OCI-LY7 (cell line): Measurements from ENCODE around the gene MT1E. TPM values are rescaled to one million over a fixed set of nuclear protein-coding genes. Genes with fewer than 3 reads are reported as not detected.
A peak's percentile ranks its signal among the peaks of the same experiment; 100 is the strongest.

ENCODE experiments used
- BruUV-seq: library from RNA; stranded (reverse); fragments of 400-500 nt; replicated peaks from 2 replicates; lab custom pipeline; 2021; lab: Mats Ljungman, UMichigan
- CTCF ChIA-PET: fragments of 300-600 bp; sonication (Branson Sonifier 250); formaldehyde crosslinking; loops from one replicate; lab custom pipeline; 2022; ENCODE audit warnings: antibody characterized with exemption; ENCODE audit not compliant: unreplicated experiment; lab: Charles Lee
- POLR2A ChIA-PET: fragments of 300-600 bp; sonication (Branson Sonifier 250); formaldehyde crosslinking; loops from one replicate; lab custom pipeline; 2022; ENCODE audit warnings: antibody characterized with exemption; lab: Charles Lee
- DNase-seq: peaks from one replicate; pipeline ENCODE4 v3.0.0-alpha.2; 2015; ENCODE audit warnings: low spot score
- H2AFZ ChIP-seq: fragments of 200-600 bp; sonication (generic), shearing (Covaris generic); 2 replicates; pipeline ENCODE4 v1.6.1; 2014; ENCODE audit warnings: mild to moderate bottlenecking, antibody characterized with exemption, low read length, moderate library complexity
- H3K27ac ChIP-seq: fragments of 200-600 bp; sonication (generic); 2 replicates; pipeline ENCODE4 v1.5.1; 2014; ENCODE audit warnings: mixed run types, low read depth, mild to moderate bottlenecking, moderate library complexity, low read length, inconsistent platforms; ENCODE audit not compliant: poor library complexity, severe bottlenecking
- H3K36me3 ChIP-seq: fragments of 200-600 bp; sonication (generic); 2 replicates; pipeline ENCODE4 v1.6.1; 2014; ENCODE audit warnings: mild to moderate bottlenecking, antibody characterized with exemption, low read length, moderate library complexity, mixed read lengths; ENCODE audit not compliant: insufficient read depth
- H3K4me1 ChIP-seq: fragments of 200-600 bp; sonication (generic); 2 replicates; pipeline ENCODE4 v1.5.1; 2014; ENCODE audit warnings: mild to moderate bottlenecking, low read length; ENCODE audit not compliant: insufficient read depth, poor library complexity, severe bottlenecking
- H3K4me2 ChIP-seq: fragments of 200-600 bp; sonication (generic); 2 replicates; pipeline ENCODE4 v1.6.1; 2014; ENCODE audit warnings: mild to moderate bottlenecking, low read length
- H3K4me3 ChIP-seq: fragments of 200-600 bp; sonication (generic); 2 replicates; pipeline ENCODE4 v1.5.1; 2014; ENCODE audit warnings: mild to moderate bottlenecking, low read depth, low read length; ENCODE audit not compliant: poor library complexity, severe bottlenecking
- H3K79me2 ChIP-seq: fragments of 200-600 bp; sonication (generic); 2 replicates; pipeline ENCODE4 v1.6.1; 2016; ENCODE audit warnings: low read depth, mild to moderate bottlenecking, low read length, moderate library complexity, mixed read lengths; ENCODE audit not compliant: insufficient read depth
- H3K9me2 ChIP-seq: fragments of 200-600 bp; sonication (generic); 2 replicates; pipeline ENCODE4 v1.6.1; 2016; ENCODE audit warnings: mild to moderate bottlenecking, low read length, mixed read lengths; ENCODE audit not compliant: insufficient read depth
- H3K9me3 ChIP-seq: fragments of 200-600 bp; sonication (generic); 2 replicates; pipeline ENCODE4 v1.6.1; 2014; ENCODE audit warnings: mild to moderate bottlenecking, mixed run types, low read length, mixed read lengths
- H4K20me1 ChIP-seq: fragments of 200-600 bp; sonication (generic); 2 replicates; pipeline ENCODE4 v1.6.1; 2014; ENCODE audit warnings: mild to moderate bottlenecking, antibody characterized with exemption, low read length, moderate library complexity, mixed read lengths; ENCODE audit not compliant: insufficient read depth
- CTCF ChIP-seq: fragments of 200-600 bp; sonication (generic); conservative IDR thresholded peaks from 2 replicates; pipeline ENCODE4 v1.5.1; 2014; ENCODE audit warnings: mild to moderate bottlenecking, antibody characterized with exemption, low read length, moderate library complexity, mixed read lengths
- EZH2phosphoT487 ChIP-seq: fragments of 200-600 bp; sonication (generic); IDR thresholded peaks from 2 replicates; pipeline ENCODE4 v1.6.1; 2018; ENCODE audit warnings: low read depth, borderline replicate concordance, mild to moderate bottlenecking, mixed run types, antibody characterized with exemption, low read length, moderate library complexity, mixed read lengths
- intact Hi-C: fragments of 100-400 bp; cut with micrococcal nuclease; formaldehyde crosslinking; loops from one replicate; pipeline ENCODE4 v1.10.0; 2022; ENCODE audit not compliant: unreplicated experiment
- total RNA-seq, 2 experiments: library from RNA; depleted of rRNA in 1 of 2; stranded (reverse); fragments of >200 nt in 1 of 2; shearing (Covaris generic) in 1 of 2; gene quantifications; 2 replicates each; pipeline ENCODE4 v1.2.3, GENCODE V29; 2014 to 2022

Gene MT1E
- total RNA-seq, 2 experiments from 2014 or later = not detected

DNA sequence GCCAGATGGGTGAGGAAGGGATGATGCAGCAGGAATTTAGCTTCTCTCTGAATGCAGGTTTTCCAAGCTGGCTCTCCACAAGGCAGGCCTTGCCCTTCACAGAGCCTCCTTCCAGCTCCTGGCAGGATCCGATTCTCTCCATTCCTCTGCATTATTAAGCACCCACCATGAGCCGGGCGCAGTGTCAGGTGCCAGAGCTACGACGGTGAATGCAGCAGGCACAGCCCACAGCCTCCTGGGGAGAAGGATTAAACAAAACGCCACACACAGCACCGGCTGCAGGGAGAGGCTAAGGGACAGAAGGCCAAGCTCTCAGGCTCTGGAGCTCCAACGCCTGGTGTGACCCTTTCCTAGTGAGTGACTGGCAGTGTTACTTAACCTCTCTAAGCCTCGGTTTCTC lies 24.3 kb upstream of the MT1E start:
- no peak for TF ChIP-seq EZH2phosphoT487
- no TSS peak for BruUV-seq
- H3K4me3 ChIP-seq = no peak overlapping the region
- H4K20me1 ChIP-seq = no peaks in the 10 kb centered on the region
- intact Hi-C loops = no loop called here
- H3K4me2 ChIP-seq = no peak overlapping the region
- 0 out of 2 replicates have a peak, but pooled peaks cover 7% of the 10 kb centered on the region for H3K9me3 ChIP-seq
- peaks cover 18% of the 10 kb centered on the region for H3K4me1 ChIP-seq
- H3K79me2 ChIP-seq = no peaks in the 10 kb centered on the region
- H3K9me2 ChIP-seq = no peaks in the 10 kb centered on the region
- DNase-seq = no peak
- ChIA-PET POLR2A (no interaction called here), CTCF (interaction anchor here (1.1 to 1.4 kb wide), 2 partner anchors 101 to 218 kb away, joined by 3 to 5 read pairs; no protein-coding TSS in a partner anchor)
- H3K36me3 ChIP-seq = no peaks in the 10 kb centered on the region
- no peak overlapping the region for H3K27ac ChIP-seq
- no peak overlapping the region for H2AFZ ChIP-seq

GRCh38 chr16:56603589-56603988 lies 22.0 kb upstream of the MT1E start:
- Histone ChIP-seq H2AFZ (no peak overlapping the region), H3K36me3 (no peaks in the 10 kb centered on the region), H3K27ac (no peak overlapping the region), H3K79me2 (no peaks in the 10 kb centered on the region), H3K9me2 (no peaks in the 10 kb centered on the region), H3K4me3 (no peak overlapping the region), H3K9me3 (no peaks in the 10 kb centered on the region), H4K20me1 (no peaks in the 10 kb centered on the region), H3K4me2 (no peak overlapping the region), H3K4me1 (peaks cover 22% of the 10 kb centered on the region)
- intact Hi-C loops = no loop called here
- CTCF ChIA-PET = no interaction called here
- no TSS peak for BruUV-seq
- DNase-seq = peak; percentile 32
- no peak for TF ChIP-seq EZH2phosphoT487
- 0 out of 2 replicates have a peak, but pooled peaks have one; percentile 34 for TF ChIP-seq CTCF
- POLR2A ChIA-PET = interaction anchor here (0.8 kb wide), 1 partner anchor 80 kb away, joined by 3 read pairs; no protein-coding TSS in a partner anchor

- Histone ChIP-seq H3K4me1 (peaks cover 33% of the 10 kb centered on the region), H3K4me3 (no peak overlapping the region), H3K4me2 (no peak overlapping the region), H3K9me2 (no peaks in the 10 kb centered on the region), H4K20me1 (no peaks in the 10 kb centered on the region), H3K36me3 (no peaks in the 10 kb centered on the region), H3K9me3 (no peaks in the 10 kb centered on the region), H3K79me2 (no peaks in the 10 kb centered on the region), H3K27ac (no peak overlapping the region), H2AFZ (no peak overlapping the region)
- CTCF ChIA-PET = interaction anchor here (1.0 to 1.4 kb wide), 2 partner anchors 25 to 97 kb away, joined by 3 to 5 read pairs; no protein-coding TSS in a partner anchor
- TF ChIP-seq EZH2phosphoT487 (no peak), CTCF (no peak)
- no TSS peak for BruUV-seq
- POLR2A ChIA-PET = interaction anchor here (0.6 to 1.1 kb wide), 2 partner anchors 21 to 79 kb away, joined by 3 to 5 read pairs; no protein-coding TSS in a partner anchor
- no peak for DNase-seq
- intact Hi-C loops = no loop called here
Measured at GRCh38 chr16:56604966-56605365, 20.6 kb upstream of the MT1E start.
